Neural cell (in vitro differentiated cells): ENCODE measurements around the gene ATP8B3. TPM values are rescaled to one million over a fixed set of nuclear protein-coding genes. Genes with fewer than 3 reads are reported as not detected.

Experiments
- H2AFZ ChIP-seq: fragments of 200-600, 300-800 bp; sonication (generic), shearing (Covaris generic); 2 replicates; pipeline ENCODE4 v1.6.0; 2014; ENCODE audit warnings: low read depth, mild to moderate bottlenecking, antibody characterized with exemption, low read length, moderate library complexity
- H3F3A ChIP-seq: fragments of 200-600 bp; shearing (Covaris generic); 2 replicates; pipeline ENCODE4 v1.6.1; 2016; ENCODE audit warnings: mild to moderate bottlenecking, moderate library complexity, mixed read lengths, antibody characterized with exemption, low read length; ENCODE audit not compliant: insufficient read depth, poor library complexity, severe bottlenecking
- H3K27ac ChIP-seq: fragments of 200-600, 300-800 bp; sonication (generic), shearing (Covaris generic); 2 replicates; pipeline ENCODE4 v1.5.1; 2014; ENCODE audit warnings: mild to moderate bottlenecking, low read length, moderate library complexity
- H3K27me3 ChIP-seq: fragments of 300-800, 200-600 bp; sonication (generic), shearing (Covaris generic); 2 replicates; pipeline ENCODE4 v1.6.0; 2014; ENCODE audit warnings: mild to moderate bottlenecking, low read depth, low read length, moderate library complexity; ENCODE audit not compliant: insufficient read depth
- H3K36me3 ChIP-seq: fragments of 300-800, 200-600 bp; sonication (generic), shearing (Covaris generic); 2 replicates; pipeline ENCODE4 v1.5.1; 2014; ENCODE audit warnings: mild to moderate bottlenecking, antibody characterized with exemption, low read length, moderate library complexity; ENCODE audit not compliant: insufficient read depth
- H3K4me2 ChIP-seq: fragments of 300-800, 200-600 bp; sonication (generic), shearing (Covaris generic); 2 replicates; pipeline ENCODE4 v1.6.0; 2014; ENCODE audit warnings: mild to moderate bottlenecking, low read length
- H3K4me3 ChIP-seq: fragments of 300-800, 200-600 bp; sonication (generic), shearing (Covaris generic); 2 replicates; pipeline ENCODE4 v1.5.1; 2014; ENCODE audit warnings: mild to moderate bottlenecking, low read length, moderate library complexity
- H3K79me2 ChIP-seq: fragments of 200-600 bp; shearing (Covaris generic); replicated peaks from 2 replicates; pipeline ENCODE4 v1.6.0; 2014; ENCODE audit warnings: mild to moderate bottlenecking, low read length, moderate library complexity; ENCODE audit not compliant: insufficient read depth
- H3K9ac ChIP-seq: fragments of 300-800, 200-600 bp; sonication (generic), shearing (Covaris generic); 2 replicates; pipeline ENCODE4 v1.6.1; 2016; ENCODE audit warnings: mild to moderate bottlenecking, low read length, mixed read lengths
- H3K9me2 ChIP-seq: fragments of 200-600 bp; shearing (Covaris generic); 2 replicates; pipeline ENCODE4 v1.6.1; 2016; ENCODE audit warnings: mild to moderate bottlenecking, low read length, mixed read lengths; ENCODE audit not compliant: insufficient read depth
- H3K9me3 ChIP-seq: fragments of 200-600, 300-800 bp; sonication (generic), shearing (Covaris generic); 2 replicates; pipeline ENCODE4 v1.6.1; 2016; ENCODE audit warnings: mild to moderate bottlenecking, mixed run types, low read length, moderate library complexity, mixed read lengths
- H4K20me1 ChIP-seq: fragments of 200-600 bp; shearing (Covaris generic); 2 replicates; pipeline ENCODE4 v1.6.1; 2016; ENCODE audit warnings: mild to moderate bottlenecking, mixed run types; ENCODE audit not compliant: insufficient read depth
- EP300 ChIP-seq: fragments of 450-650 bp; conservative IDR thresholded peaks from 2 replicates; pipeline ENCODE4 v1.6.1; 2014; ENCODE audit warnings: antibody characterized with exemption, mild to moderate bottlenecking, moderate library complexity; ENCODE audit not compliant: poor library complexity, severe bottlenecking
- EZH2 ChIP-seq: fragments of 200-600, 300-800 bp; shearing (Covaris generic), sonication (generic); IDR thresholded peaks from 2 replicates; pipeline ENCODE4 v1.6.1; 2014; ENCODE audit warnings: antibody characterized with exemption, low read length, borderline replicate concordance, mild to moderate bottlenecking; ENCODE audit not compliant: insufficient read depth, poor library complexity, severe bottlenecking
- MXI1 ChIP-seq: fragments of 450-650 bp; conservative IDR thresholded peaks from 2 replicates; pipeline ENCODE4 v1.6.1; 2014; ENCODE audit warnings: antibody characterized with exemption, mild to moderate bottlenecking; ENCODE audit not compliant: poor library complexity, severe bottlenecking
- POLR2AphosphoS5 ChIP-seq: IDR thresholded peaks from 2 replicates; pipeline ENCODE4 v1.6.1; 2012
- RAD21 ChIP-seq: fragments of 450-650 bp; conservative IDR thresholded peaks from 2 replicates; pipeline ENCODE4 v1.6.1; 2014; ENCODE audit warnings: antibody characterized with exemption, mild to moderate bottlenecking, moderate library complexity
- SMC3 ChIP-seq: fragments of 450-650 bp; conservative IDR thresholded peaks from 2 replicates; pipeline ENCODE4 v1.6.1; 2014; ENCODE audit warnings: antibody characterized with exemption, mild to moderate bottlenecking, moderate library complexity; ENCODE audit not compliant: poor library complexity
- TAF1 ChIP-seq: IDR thresholded peaks from 2 replicates; pipeline ENCODE4 v1.6.1; 2012; ENCODE audit warnings: low read depth
- polyA plus RNA-seq: library from polyadenylated mRNA; depleted of rRNA; stranded (reverse); fragments of >200 nt; gene quantifications from 2 replicates; pipeline ENCODE4 v1.2.3, GENCODE V29; 2014
- TF ChIP-seq, protein P1 (sequence below): fragments of 450-650 bp; IDR thresholded peaks from 2 replicates; pipeline ENCODE4 v1.5.1; 2014; ENCODE audit warnings: antibody characterized with exemption, mild to moderate bottlenecking, moderate library complexity; ENCODE audit not compliant: poor library complexity, severe bottlenecking
- TF ChIP-seq, protein P2 (sequence below): IDR thresholded peaks from 2 replicates; pipeline ENCODE4 v1.6.1; 2012; ENCODE audit warnings: borderline replicate concordance

ATP8B3 gene
- polyA plus RNA-seq, 1 donor from 2014 or later = 1.5 TPM

DNA sequence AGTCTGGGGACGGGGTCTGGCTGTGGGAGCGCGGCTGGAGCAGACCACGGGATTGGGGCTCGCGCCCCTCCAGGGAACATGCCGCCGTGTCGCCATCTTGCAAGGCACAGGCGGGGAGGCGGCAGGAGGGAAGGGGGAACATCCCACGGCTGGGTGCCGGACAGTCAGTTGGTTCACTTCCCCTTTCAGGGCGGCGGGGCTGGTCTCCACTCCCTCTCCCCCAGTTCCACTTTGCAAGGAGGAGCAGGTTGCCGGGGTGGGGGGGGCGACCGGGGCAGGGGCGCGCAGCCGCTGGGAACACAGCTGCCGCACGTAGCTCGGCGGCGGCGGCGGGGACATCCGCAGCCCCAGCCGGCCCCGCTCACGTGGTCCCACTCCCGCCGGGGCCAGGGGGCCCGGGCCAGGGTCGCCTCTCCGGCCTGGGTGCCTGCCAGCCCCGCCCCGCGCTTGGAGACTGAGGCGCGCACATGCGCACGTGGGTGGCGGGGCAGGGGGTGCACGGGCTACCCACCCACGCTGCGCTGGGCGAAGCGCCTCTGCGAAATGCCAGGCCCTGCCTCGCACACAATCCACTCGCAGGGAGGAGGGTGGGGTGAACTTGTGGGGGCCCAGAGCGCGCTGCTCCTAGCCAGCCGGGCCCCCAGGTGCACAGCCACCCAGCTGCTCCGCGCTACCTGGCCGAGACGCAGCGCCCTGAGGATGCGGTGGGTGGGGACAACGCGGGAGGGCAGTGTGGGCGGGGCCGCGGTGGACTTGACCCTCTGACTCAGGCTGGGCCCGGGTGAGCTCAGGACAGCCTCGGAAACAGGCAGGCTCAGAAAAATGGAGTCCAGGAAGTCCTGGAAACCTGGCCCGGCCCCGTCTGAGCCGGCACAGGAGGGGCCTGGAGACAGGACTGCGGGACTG is 44.9 kb upstream of the ATP8B3 start:
- H3F3A ChIP-seq = no peaks in the 10 kb centered on the region
- peak overlapping the region; percentile 16 for H3K9ac ChIP-seq
- H3K4me2 ChIP-seq = no peak overlapping the region
- no peak overlapping the region for H3K27ac ChIP-seq
- no peaks in the 10 kb centered on the region for H3K9me2 ChIP-seq
- H3K36me3 ChIP-seq = no peaks in the 10 kb centered on the region
- H2AFZ ChIP-seq = no peak overlapping the region
- H3K4me3 ChIP-seq = peak overlapping the region; percentile 48
- H3K79me2 ChIP-seq = no peaks in the 10 kb centered on the region
- no peak for TF ChIP-seq SMC3
- TF ChIP-seq EZH2 = no peak
- TF ChIP-seq, protein P1, sequence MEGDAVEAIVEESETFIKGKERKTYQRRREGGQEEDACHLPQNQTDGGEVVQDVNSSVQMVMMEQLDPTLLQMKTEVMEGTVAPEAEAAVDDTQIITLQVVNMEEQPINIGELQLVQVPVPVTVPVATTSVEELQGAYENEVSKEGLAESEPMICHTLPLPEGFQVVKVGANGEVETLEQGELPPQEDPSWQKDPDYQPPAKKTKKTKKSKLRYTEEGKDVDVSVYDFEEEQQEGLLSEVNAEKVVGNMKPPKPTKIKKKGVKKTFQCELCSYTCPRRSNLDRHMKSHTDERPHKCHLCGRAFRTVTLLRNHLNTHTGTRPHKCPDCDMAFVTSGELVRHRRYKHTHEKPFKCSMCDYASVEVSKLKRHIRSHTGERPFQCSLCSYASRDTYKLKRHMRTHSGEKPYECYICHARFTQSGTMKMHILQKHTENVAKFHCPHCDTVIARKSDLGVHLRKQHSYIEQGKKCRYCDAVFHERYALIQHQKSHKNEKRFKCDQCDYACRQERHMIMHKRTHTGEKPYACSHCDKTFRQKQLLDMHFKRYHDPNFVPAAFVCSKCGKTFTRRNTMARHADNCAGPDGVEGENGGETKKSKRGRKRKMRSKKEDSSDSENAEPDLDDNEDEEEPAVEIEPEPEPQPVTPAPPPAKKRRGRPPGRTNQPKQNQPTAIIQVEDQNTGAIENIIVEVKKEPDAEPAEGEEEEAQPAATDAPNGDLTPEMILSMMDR = no peak
- peak; percentile 22 for TF ChIP-seq MXI1
- no peak for TF ChIP-seq RAD21
- no peak for TF ChIP-seq TAF1
- TF ChIP-seq, protein P2, sequence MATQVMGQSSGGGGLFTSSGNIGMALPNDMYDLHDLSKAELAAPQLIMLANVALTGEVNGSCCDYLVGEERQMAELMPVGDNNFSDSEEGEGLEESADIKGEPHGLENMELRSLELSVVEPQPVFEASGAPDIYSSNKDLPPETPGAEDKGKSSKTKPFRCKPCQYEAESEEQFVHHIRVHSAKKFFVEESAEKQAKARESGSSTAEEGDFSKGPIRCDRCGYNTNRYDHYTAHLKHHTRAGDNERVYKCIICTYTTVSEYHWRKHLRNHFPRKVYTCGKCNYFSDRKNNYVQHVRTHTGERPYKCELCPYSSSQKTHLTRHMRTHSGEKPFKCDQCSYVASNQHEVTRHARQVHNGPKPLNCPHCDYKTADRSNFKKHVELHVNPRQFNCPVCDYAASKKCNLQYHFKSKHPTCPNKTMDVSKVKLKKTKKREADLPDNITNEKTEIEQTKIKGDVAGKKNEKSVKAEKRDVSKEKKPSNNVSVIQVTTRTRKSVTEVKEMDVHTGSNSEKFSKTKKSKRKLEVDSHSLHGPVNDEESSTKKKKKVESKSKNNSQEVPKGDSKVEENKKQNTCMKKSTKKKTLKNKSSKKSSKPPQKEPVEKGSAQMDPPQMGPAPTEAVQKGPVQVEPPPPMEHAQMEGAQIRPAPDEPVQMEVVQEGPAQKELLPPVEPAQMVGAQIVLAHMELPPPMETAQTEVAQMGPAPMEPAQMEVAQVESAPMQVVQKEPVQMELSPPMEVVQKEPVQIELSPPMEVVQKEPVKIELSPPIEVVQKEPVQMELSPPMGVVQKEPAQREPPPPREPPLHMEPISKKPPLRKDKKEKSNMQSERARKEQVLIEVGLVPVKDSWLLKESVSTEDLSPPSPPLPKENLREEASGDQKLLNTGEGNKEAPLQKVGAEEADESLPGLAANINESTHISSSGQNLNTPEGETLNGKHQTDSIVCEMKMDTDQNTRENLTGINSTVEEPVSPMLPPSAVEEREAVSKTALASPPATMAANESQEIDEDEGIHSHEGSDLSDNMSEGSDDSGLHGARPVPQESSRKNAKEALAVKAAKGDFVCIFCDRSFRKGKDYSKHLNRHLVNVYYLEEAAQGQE = no peak
- TF ChIP-seq POLR2AphosphoS5 = no peak
- H3K9me3 ChIP-seq = no peaks in the 10 kb centered on the region
- no peaks in the 10 kb centered on the region for H4K20me1 ChIP-seq
- peaks cover 19% of the 10 kb centered on the region for H3K27me3 ChIP-seq

GRCh38 chr19:1856345-1856697 is 44.2 kb upstream of the ATP8B3 start:
- Histone ChIP-seq H3K9me2 (no peaks in the 10 kb centered on the region), H3K27me3 (peaks cover 13% of the 10 kb centered on the region), H3K9ac (no peak overlapping the region), H3F3A (no peaks in the 10 kb centered on the region), H2AFZ (no peak overlapping the region), H3K4me2 (no peak overlapping the region), H3K27ac (no peak overlapping the region), H3K36me3 (no peaks in the 10 kb centered on the region), H3K9me3 (no peaks in the 10 kb centered on the region), H3K79me2 (no peaks in the 10 kb centered on the region), H4K20me1 (no peaks in the 10 kb centered on the region), H3K4me3 (no peak overlapping the region)
- TF ChIP-seq, protein P2 = no peak
- TF ChIP-seq POLR2AphosphoS5 = no peak
- TF ChIP-seq TAF1 = no peak
- TF ChIP-seq SMC3 = no peak
- TF ChIP-seq EP300 = no peak
